ENCODE data around the gene MBOAT1. TPM values are rescaled to one million over a fixed set of nuclear protein-coding genes. Genes with fewer than 3 reads are reported as not detected.
"Not testable (repeated sequence)": the region's sequence is repeated elsewhere in the genome, so short reads cannot be mapped to it uniquely, and the experiment has no call there.

The MBOAT1 gene
- total RNA-seq, 1 donor from 2014 or later, result 5.4 TPM

- TF ChIP-seq CTCF (IDR thresholded peaks at IDR 0.05), result no peak
- H3K36me3 ChIP-seq, result no peaks in the 10 kb centered on the region
- no peak overlapping the region for H3K27ac ChIP-seq
- no peaks in the 10 kb centered on the region for H3K9me3 ChIP-seq
- DNase-seq (ENCODE audit: low spot score in 2 of 2), result no peak
- no peaks in the 10 kb centered on the region for H3K27me3 ChIP-seq
- intact Hi-C loops (cut with DNase I), result no loop called here
- no peak overlapping the region for H3K4me3 ChIP-seq
- no peaks in the 10 kb centered on the region for H3K4me1 ChIP-seq
Measured at GRCh38 chr6:20254295-20254694, 42.0 kb upstream of the MBOAT1 start.

- H3K36me3 ChIP-seq, result no peaks in the 10 kb centered on the region
- no peak overlapping the region for H3K4me3 ChIP-seq
- H3K27me3 ChIP-seq, result no peaks in the 10 kb centered on the region
- intact Hi-C loops (cut with DNase I), result no loop called here
- no peak for DNase-seq (ENCODE audit: low spot score in 2 of 2)
- H3K9me3 ChIP-seq, result no peaks in the 10 kb centered on the region
- no peak overlapping the region for H3K27ac ChIP-seq
- no peaks in the 10 kb centered on the region for H3K4me1 ChIP-seq
- TF ChIP-seq CTCF (IDR thresholded peaks at IDR 0.05), result no peak
Measured at GRCh38 chr6:20253021-20253420, 40.8 kb upstream of the MBOAT1 start.

GRCh38 chr6:20252311-20252710 is 40.0 kb upstream of the MBOAT1 start:
- no peak for DNase-seq (ENCODE audit: low spot score in 2 of 2)
- Histone ChIP-seq H3K4me1 (no peaks in the 10 kb centered on the region), H3K9me3 (no peaks in the 10 kb centered on the region), H3K4me3 (no peak overlapping the region), H3K36me3 (no peaks in the 10 kb centered on the region), H3K27me3 (no peaks in the 10 kb centered on the region), H3K27ac (no peak overlapping the region)
- no peak for TF ChIP-seq CTCF (IDR thresholded peaks at IDR 0.05)
- intact Hi-C loops (cut with DNase I), result no loop called here

GRCh38 chr6:20251525-20251924 is 39.3 kb upstream of the MBOAT1 start:
- TF ChIP-seq CTCF (IDR thresholded peaks at IDR 0.05), result no peak
- no peak overlapping the region for H3K27ac ChIP-seq
- intact Hi-C loops (cut with DNase I), result no loop called here
- H3K4me3 ChIP-seq, result no peak overlapping the region
- no peak for DNase-seq (ENCODE audit: low spot score in 2 of 2)
- no peaks in the 10 kb centered on the region for H3K27me3 ChIP-seq
- no peaks in the 10 kb centered on the region for H3K4me1 ChIP-seq
- H3K9me3 ChIP-seq, result no peaks in the 10 kb centered on the region
- no peaks in the 10 kb centered on the region for H3K36me3 ChIP-seq

- Histone ChIP-seq H3K9me3 (no peaks in the 10 kb centered on the region), H3K4me3 (no peak overlapping the region), H3K4me1 (no peaks in the 10 kb centered on the region), H3K36me3 (no peaks in the 10 kb centered on the region), H3K27ac (no peak overlapping the region), H3K27me3 (no peaks in the 10 kb centered on the region)
- intact Hi-C loops (cut with DNase I), result no loop called here
- no peak for DNase-seq (ENCODE audit: low spot score in 2 of 2)
- TF ChIP-seq CTCF (IDR thresholded peaks at IDR 0.05), result no peak
Measured at GRCh38 chr6:20246125-20246524, 33.9 kb upstream of the MBOAT1 start.

GRCh38 chr6:20244807-20245681 is 32.8 kb upstream of the MBOAT1 start:
- H3K4me1 ChIP-seq; H3K27me3 ChIP-seq; H3K4me3 ChIP-seq; H3K36me3 ChIP-seq; DNase-seq (ENCODE audit: low spot score in 2 of 2); H3K27ac ChIP-seq; H3K9me3 ChIP-seq; intact Hi-C loops (cut with DNase I): not testable (repeated sequence)
